Neural progenitor cell (in vitro differentiated cells): ENCODE results near the gene KCNA10. TPM values are rescaled to one million over a fixed set of nuclear protein-coding genes. Genes with fewer than 3 reads are reported as not detected.

Experiments
- DNase-seq: peaks from one replicate; pipeline ENCODE4 v3.0.0-alpha.2; 2016; ENCODE audit warnings: low spot score
- H2AFZ ChIP-seq: fragments of 200-600 bp; sonication (generic); replicated peaks from 2 replicates; pipeline ENCODE4 v1.6.1; 2016; ENCODE audit warnings: antibody characterized with exemption
- H3F3A ChIP-seq: fragments of 200-600 bp; sonication (generic); 2 replicates; pipeline ENCODE4 v1.6.1; 2016; ENCODE audit warnings: antibody characterized with exemption, low read depth
- H3K27ac ChIP-seq: fragments of 200-600 bp; sonication (generic); 2 replicates; pipeline ENCODE4 v1.5.1; 2016; ENCODE audit warnings: mild to moderate bottlenecking
- H3K27me3 ChIP-seq: fragments of 200-600 bp; sonication (generic); 2 replicates; pipeline ENCODE4 v1.6.1; 2016; ENCODE audit warnings: mild to moderate bottlenecking, moderate library complexity
- H3K36me3 ChIP-seq: fragments of 200-600 bp; sonication (generic); 2 replicates; pipeline ENCODE4 v1.5.1; 2016
- H3K4me1 ChIP-seq: fragments of 200-600 bp; sonication (generic); 2 replicates; pipeline ENCODE4 v1.6.1; 2016; ENCODE audit warnings: mixed run types
- H3K4me2 ChIP-seq: fragments of 200-600 bp; sonication (generic); 2 replicates; pipeline ENCODE4 v1.6.1; 2016
- H3K4me3 ChIP-seq: fragments of 200-600 bp; sonication (generic); 2 replicates; pipeline ENCODE4 v1.5.1; 2016
- H3K79me2 ChIP-seq: fragments of 200-600 bp; sonication (generic); 2 replicates; pipeline ENCODE4 v1.6.1; 2016; ENCODE audit warnings: low read depth
- H3K9ac ChIP-seq: fragments of 200-600 bp; sonication (generic); 2 replicates; pipeline ENCODE4 v1.6.1; 2016
- H3K9me3 ChIP-seq: fragments of 200-600 bp; sonication (generic); 2 replicates; pipeline ENCODE4 v1.5.1; 2016; ENCODE audit warnings: low read depth
- H4K20me1 ChIP-seq: fragments of 200-600 bp; sonication (generic); 2 replicates; pipeline ENCODE4 v1.6.1; 2016; ENCODE audit warnings: low read depth
- H3K27ac Mint-ChIP-seq: 3 replicates; pipeline ENCODE4 v1.8.0; 2021; ENCODE audit warnings: mixed read lengths
- H3K27me3 Mint-ChIP-seq: 2 replicates; pipeline ENCODE4 v1.8.0; 2022; ENCODE audit warnings: low read depth, mild to moderate bottlenecking, inconsistent platforms, moderate library complexity, mixed read lengths; ENCODE audit not compliant: insufficient read depth
- H3K36me3 Mint-ChIP-seq: 3 replicates; pipeline ENCODE4 v1.8.0; 2021; ENCODE audit warnings: mixed read lengths
- H3K4me1 Mint-ChIP-seq: 3 replicates; pipeline ENCODE4 v1.8.0; 2021; ENCODE audit warnings: mixed read lengths
- H3K4me3 Mint-ChIP-seq: 3 replicates; pipeline ENCODE4 v1.8.0; 2021; ENCODE audit warnings: mild to moderate bottlenecking, moderate library complexity, mixed read lengths
- H3K9me3 Mint-ChIP-seq: 3 replicates; pipeline ENCODE4 v1.8.0; 2020; ENCODE audit warnings: mixed read lengths
- EZH2 ChIP-seq: fragments of 200-600 bp; sonication (generic); IDR thresholded peaks from 2 replicates; pipeline ENCODE4 v1.6.1; 2017; ENCODE audit warnings: antibody characterized with exemption, mild to moderate bottlenecking, moderate library complexity
- EZH2phosphoT487 ChIP-seq: fragments of 200-600 bp; sonication (generic); IDR thresholded peaks from 2 replicates; pipeline ENCODE4 v1.6.1; 2017; ENCODE audit warnings: antibody characterized with exemption
- total RNA-seq: library from RNA; depleted of rRNA; stranded (reverse); fragments of >200 nt; gene quantifications from 2 replicates; pipeline ENCODE4 v1.2.3, GENCODE V29; 2015; ENCODE audit warnings: low replicate concordance
- TF ChIP-seq, protein P1 (sequence below): fragments of 200-600 bp; sonication (generic); IDR thresholded peaks from 2 replicates; pipeline ENCODE4 v1.5.1; 2017; ENCODE audit warnings: antibody characterized with exemption, mild to moderate bottlenecking

KCNA10 gene
- total RNA-seq, 1 donor from 2014 or later: not detected

GRCh38 chr1:110489406-110489805 is 29.6 kb downstream of the KCNA10 start:
- H3K9me3 Mint-ChIP-seq: no peaks in the 10 kb centered on the region
- H3K4me3 Mint-ChIP-seq: no peak overlapping the region
- H3K4me1 Mint-ChIP-seq: peaks cover 12% of the 10 kb centered on the region
- Histone ChIP-seq H3K4me2 (no peak overlapping the region), H4K20me1 (no peaks in the 10 kb centered on the region), H3K27ac (no peak overlapping the region), H3K79me2 (no peaks in the 10 kb centered on the region), H2AFZ (no peak overlapping the region), H3K4me3 (no peak overlapping the region), H3K36me3 (no peaks in the 10 kb centered on the region), H3K9ac (no peak overlapping the region), H3K27me3 (no peaks in the 10 kb centered on the region), H3K9me3 (no peaks in the 10 kb centered on the region), H3F3A (no peaks in the 10 kb centered on the region), H3K4me1 (peaks cover 1% of the 10 kb centered on the region)
- no peak overlapping the region for H3K27ac Mint-ChIP-seq
- no peak for TF ChIP-seq EZH2phosphoT487
- TF ChIP-seq, protein P1, sequence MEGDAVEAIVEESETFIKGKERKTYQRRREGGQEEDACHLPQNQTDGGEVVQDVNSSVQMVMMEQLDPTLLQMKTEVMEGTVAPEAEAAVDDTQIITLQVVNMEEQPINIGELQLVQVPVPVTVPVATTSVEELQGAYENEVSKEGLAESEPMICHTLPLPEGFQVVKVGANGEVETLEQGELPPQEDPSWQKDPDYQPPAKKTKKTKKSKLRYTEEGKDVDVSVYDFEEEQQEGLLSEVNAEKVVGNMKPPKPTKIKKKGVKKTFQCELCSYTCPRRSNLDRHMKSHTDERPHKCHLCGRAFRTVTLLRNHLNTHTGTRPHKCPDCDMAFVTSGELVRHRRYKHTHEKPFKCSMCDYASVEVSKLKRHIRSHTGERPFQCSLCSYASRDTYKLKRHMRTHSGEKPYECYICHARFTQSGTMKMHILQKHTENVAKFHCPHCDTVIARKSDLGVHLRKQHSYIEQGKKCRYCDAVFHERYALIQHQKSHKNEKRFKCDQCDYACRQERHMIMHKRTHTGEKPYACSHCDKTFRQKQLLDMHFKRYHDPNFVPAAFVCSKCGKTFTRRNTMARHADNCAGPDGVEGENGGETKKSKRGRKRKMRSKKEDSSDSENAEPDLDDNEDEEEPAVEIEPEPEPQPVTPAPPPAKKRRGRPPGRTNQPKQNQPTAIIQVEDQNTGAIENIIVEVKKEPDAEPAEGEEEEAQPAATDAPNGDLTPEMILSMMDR: no peak
- peaks cover 6% of the 10 kb centered on the region for H3K27me3 Mint-ChIP-seq
- no peaks in the 10 kb centered on the region for H3K36me3 Mint-ChIP-seq
- no peak for DNase-seq

DNA sequence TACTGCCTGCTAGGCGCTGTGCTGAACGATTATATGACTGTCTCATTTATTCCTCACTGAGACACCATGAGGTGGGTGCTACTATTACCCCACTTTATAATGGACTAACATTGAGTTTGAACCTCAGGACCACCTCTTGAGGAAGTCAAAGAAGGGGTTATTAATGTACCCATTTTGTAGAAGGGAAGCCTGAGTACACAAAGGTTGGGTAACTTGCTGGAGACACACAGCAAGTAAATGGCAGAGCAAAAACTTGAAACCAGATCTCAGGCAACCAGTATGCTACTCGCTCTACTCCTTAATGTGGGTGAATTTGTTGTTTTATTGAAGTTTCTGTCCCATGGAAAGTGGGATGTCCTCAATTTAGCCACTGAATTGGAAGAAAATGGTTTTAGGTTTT is 30.1 kb downstream of the KCNA10 start:
- Histone ChIP-seq H2AFZ (no peak overlapping the region), H3K4me3 (no peak overlapping the region), H3K36me3 (no peaks in the 10 kb centered on the region), H3K9me3 (no peaks in the 10 kb centered on the region), H4K20me1 (no peaks in the 10 kb centered on the region), H3K4me2 (no peak overlapping the region), H3K27me3 (no peaks in the 10 kb centered on the region), H3K27ac (no peak overlapping the region), H3K9ac (no peak overlapping the region), H3K4me1 (no peaks in the 10 kb centered on the region), H3F3A (no peaks in the 10 kb centered on the region), H3K79me2 (no peaks in the 10 kb centered on the region)
- no peak overlapping the region for H3K27ac Mint-ChIP-seq
- DNase-seq: no peak
- no peaks in the 10 kb centered on the region for H3K36me3 Mint-ChIP-seq
- no peak overlapping the region for H3K4me3 Mint-ChIP-seq
- H3K4me1 Mint-ChIP-seq: peaks cover 11% of the 10 kb centered on the region
- peaks cover 6% of the 10 kb centered on the region for H3K27me3 Mint-ChIP-seq
- H3K9me3 Mint-ChIP-seq: no peaks in the 10 kb centered on the region
- TF ChIP-seq EZH2 (no peak), EZH2phosphoT487 (no peak)
- TF ChIP-seq, protein P1: no peak

DNA sequence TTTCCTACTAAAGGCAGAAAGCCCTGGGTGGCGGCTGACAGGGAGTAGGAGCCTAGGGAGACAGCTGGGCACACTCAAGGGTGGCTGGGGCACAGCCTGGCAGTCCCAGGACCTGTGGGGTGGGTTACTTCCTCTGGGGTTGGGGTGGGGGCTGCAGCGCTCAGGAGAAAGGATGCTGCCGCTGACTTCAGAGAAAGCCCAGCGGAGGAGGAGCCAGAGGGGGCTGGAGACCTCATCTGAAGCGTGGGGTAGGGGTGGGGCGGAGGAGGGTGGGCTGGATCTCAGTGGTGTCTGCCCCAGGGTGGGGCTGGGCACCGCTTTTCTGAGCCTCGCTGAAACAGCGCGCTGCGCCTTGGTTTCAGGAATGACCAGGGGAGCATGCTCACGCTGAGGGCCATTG is 30.8 kb downstream of the KCNA10 start:
- Mint-ChIP-seq H3K4me3 (peak overlapping the region; percentile 10), H3K27me3 (peaks cover 6% of the 10 kb centered on the region), H3K27ac (no peak overlapping the region), H3K4me1 (peaks cover 12% of the 10 kb centered on the region), H3K9me3 (no peaks in the 10 kb centered on the region), H3K36me3 (no peaks in the 10 kb centered on the region)
- Histone ChIP-seq H4K20me1 (no peaks in the 10 kb centered on the region), H3K9ac (no peak overlapping the region), H3K27ac (no peak overlapping the region), H3K36me3 (no peaks in the 10 kb centered on the region), H3K4me1 (no peaks in the 10 kb centered on the region), H2AFZ (no peak overlapping the region), H3K4me2 (no peak overlapping the region), H3K9me3 (no peaks in the 10 kb centered on the region), H3K79me2 (no peaks in the 10 kb centered on the region), H3F3A (no peaks in the 10 kb centered on the region), H3K27me3 (no peaks in the 10 kb centered on the region), H3K4me3 (no peak overlapping the region)
- DNase-seq: no peak
- TF ChIP-seq EZH2phosphoT487 (no peak), EZH2 (no peak)
- TF ChIP-seq, protein P1: no peak
